ENCODE data around the gene TSC2.
"Not testable (repeated sequence)": the region's sequence is repeated elsewhere in the genome, so short reads cannot be mapped to it uniquely, and the experiment has no call there.

DNA sequence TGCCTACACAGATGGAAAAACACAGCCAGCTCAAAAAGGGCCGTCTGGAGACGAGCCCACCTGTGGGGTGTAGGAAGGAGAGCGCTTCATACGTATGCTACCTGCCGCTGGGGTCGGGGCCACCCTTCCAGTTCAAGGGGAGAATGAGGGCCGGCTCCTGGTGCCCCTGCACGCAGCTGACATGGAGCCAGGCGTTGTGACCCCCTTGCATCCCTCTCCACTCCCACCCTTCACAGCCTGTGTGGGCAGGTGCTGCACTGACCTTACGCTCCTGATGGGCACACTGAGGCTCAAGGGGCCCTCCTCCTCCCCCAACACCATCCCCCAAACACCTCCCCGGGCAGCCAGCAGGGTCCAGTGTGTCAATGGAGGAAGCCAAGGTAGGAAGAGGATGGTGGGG, 77.8 kb downstream of the TSC2 start:
- TF ChIP-seq, protein P1, sequence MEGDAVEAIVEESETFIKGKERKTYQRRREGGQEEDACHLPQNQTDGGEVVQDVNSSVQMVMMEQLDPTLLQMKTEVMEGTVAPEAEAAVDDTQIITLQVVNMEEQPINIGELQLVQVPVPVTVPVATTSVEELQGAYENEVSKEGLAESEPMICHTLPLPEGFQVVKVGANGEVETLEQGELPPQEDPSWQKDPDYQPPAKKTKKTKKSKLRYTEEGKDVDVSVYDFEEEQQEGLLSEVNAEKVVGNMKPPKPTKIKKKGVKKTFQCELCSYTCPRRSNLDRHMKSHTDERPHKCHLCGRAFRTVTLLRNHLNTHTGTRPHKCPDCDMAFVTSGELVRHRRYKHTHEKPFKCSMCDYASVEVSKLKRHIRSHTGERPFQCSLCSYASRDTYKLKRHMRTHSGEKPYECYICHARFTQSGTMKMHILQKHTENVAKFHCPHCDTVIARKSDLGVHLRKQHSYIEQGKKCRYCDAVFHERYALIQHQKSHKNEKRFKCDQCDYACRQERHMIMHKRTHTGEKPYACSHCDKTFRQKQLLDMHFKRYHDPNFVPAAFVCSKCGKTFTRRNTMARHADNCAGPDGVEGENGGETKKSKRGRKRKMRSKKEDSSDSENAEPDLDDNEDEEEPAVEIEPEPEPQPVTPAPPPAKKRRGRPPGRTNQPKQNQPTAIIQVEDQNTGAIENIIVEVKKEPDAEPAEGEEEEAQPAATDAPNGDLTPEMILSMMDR (IDR thresholded peaks at IDR 0.05; ENCODE audit: extremely low read depth in 1 of 2, insufficient read depth in 1 of 2, low read depth in 1 of 2, low read length in 2 of 2) = not testable (repeated sequence)
- not testable (repeated sequence) for TF ChIP-seq POLR2A (IDR thresholded peaks at IDR 0.05; ENCODE audit: low read depth, low read length); POLR2AphosphoS5 (IDR thresholded peaks at IDR 0.05; ENCODE audit: insufficient read depth, low read depth, low read length); EZH2 (IDR thresholded peaks at IDR 0.05; ENCODE audit: borderline replicate concordance, low read depth, low read length, severe bottlenecking); JUN (IDR thresholded peaks at IDR 0.05; ENCODE audit: borderline replicate concordance, insufficient read depth, insufficient read length, low read depth); FOS (IDR thresholded peaks at IDR 0.05; ENCODE audit: borderline replicate concordance, insufficient read depth, low read length)

Data from endothelial cell of umbilical vein (primary cell).